IPS-NIHi7 (cell line): Measurements from ENCODE around the gene AHRR.
"Not testable (repeated sequence)": the region's sequence is repeated elsewhere in the genome, so short reads cannot be mapped to it uniquely, and the experiment has no call there.

Experiments used
- DNase-seq: peaks from one replicate; pipeline ENCODE4 v3.0.0; 2012; ENCODE audit warnings: mixed read lengths; ENCODE audit errors: extremely low spot score

AHRR gene

GRCh38 chr5:321230-321725 is at the start of gene AHRR:
Gene AHRR (plus strand): TSS chr5:321714. CDS start chr5:343903, 22,189 bp downstream.
- DNase-seq: peak; percentile 92

DNA sequence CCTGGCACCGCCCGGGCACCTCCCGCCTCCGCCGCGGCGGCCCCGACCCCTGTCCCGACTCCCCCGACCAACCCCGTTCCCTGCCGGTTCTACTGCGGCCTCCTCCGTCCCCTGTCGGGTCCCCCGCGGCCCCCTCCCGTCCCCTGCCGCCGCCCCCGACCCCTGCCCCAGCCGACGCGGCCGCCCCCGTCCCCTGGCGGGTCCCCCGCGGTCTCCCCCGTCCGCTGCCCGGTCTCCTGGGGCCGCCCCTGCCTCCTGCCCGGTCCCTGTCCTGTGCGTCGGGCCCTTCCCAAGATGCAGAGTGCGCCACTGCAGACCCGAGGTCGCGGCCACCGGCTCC is 49.7 kb upstream of the AHRR start:
- DNase-seq: not testable (repeated sequence)

DNA sequence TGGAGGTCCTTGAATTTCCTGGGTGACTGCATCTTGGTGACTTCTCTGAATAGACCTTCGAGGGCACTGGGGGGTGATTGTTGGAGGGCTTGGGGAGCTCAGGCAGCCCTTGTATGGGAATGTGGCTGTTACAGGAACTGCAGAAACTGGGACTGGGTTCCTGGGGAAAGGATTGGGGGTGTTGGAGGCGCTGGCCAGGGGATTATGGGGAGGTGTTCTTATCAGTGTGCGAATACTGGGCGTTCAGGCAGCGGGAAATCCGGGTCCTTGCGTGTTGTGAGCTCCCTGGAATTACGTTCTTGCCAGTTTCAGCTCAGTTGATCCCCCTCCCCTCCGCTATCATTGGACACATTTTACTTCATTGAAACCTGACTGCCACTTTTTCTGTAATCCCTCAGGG is 48.4 kb upstream of the AHRR start:
- DNase-seq: not testable (repeated sequence)

DNA sequence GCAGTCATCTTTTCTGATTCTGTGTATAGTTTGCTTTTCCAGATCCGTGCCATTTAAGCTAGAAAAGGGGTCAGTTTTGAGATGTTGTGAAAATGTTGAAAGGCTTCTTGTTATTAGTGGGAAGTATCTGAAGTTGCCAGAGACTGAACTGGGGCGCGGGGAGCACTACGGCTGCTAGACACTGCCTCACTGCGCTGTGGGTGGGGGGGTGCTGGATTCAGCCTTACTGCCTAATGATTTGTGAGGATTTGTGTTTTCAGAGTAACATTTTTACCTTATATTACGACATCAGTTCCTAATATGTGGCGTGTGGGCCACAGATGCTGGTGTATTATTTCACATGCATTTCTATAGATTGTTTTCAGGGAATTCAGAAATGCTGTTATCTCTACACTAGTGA is 48.0 kb upstream of the AHRR start:
- not testable (repeated sequence) for DNase-seq

- not testable (repeated sequence) for DNase-seq
These were observed 47.2 kb upstream of the AHRR start for GRCh38 chr5:274346-274745.

- no peak for DNase-seq
These were observed 42.9 kb upstream of the AHRR start for GRCh38 chr5:278646-279045.

- DNase-seq: not testable (repeated sequence)
These were observed 42.4 kb upstream of the AHRR start for GRCh38 chr5:279051-279665.

- no peak for DNase-seq
These were observed 35.4 kb upstream of the AHRR start for GRCh38 chr5:285991-286557.

DNA sequence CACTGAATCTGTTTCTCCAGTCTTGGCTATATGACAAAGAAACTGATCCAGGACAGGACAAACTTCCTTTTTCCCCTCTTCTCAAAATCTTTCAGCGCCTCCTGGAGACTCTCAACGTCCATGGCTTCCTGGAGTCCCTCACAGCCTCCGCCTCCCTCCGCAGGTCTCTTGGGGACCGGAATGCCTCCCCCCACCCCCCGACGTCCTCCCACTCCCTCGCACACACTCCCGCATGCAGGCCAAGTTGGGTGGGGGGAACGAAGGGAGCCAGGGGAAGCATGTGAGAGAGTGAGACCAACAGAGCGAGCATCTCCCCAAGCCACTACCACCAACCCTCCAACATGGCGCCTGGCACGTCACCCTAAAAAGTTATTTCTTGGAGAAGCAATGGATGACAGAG is 31.3 kb upstream of the AHRR start:
- DNase-seq: not testable (repeated sequence)

DNA sequence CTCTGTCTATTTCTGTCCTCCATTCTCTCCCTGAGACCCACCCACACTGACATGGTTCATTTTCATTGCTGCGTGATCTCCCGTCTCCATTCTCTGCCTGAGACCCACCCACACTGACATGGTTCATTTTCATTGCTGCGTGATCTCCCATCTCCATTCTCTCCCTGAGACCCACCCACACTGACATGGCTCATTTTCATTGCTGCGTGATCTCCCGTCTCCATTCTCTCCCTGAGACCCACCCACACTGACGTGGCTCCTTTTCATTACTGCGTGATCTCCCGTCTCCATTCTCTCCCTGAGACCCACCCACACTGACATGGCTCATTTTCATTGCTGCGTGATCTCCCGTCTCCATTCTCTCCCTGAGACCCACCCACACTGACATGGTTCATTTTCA is 30.2 kb upstream of the AHRR start:
- not testable (repeated sequence) for DNase-seq

DNA sequence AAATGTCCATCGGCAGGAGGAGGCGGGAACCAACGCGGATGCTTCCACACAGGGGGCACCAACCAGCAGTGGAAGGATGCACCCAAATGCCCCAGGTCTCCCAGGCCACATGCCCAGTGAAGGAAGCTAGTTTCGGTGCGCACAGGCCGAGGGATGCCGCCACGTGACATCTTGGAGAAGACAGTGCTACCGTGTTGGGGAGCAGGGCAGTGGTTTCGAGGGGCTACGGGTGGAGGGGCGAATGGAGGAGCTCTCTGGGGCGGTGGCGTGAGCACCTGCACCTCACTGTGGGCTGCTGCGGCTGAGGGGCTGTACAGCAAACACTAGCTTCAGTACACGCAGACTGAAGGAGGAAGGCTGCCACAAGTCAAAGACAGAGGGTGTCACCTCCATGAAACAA is 26.7 kb upstream of the AHRR start:
- DNase-seq: not testable (repeated sequence)

DNA sequence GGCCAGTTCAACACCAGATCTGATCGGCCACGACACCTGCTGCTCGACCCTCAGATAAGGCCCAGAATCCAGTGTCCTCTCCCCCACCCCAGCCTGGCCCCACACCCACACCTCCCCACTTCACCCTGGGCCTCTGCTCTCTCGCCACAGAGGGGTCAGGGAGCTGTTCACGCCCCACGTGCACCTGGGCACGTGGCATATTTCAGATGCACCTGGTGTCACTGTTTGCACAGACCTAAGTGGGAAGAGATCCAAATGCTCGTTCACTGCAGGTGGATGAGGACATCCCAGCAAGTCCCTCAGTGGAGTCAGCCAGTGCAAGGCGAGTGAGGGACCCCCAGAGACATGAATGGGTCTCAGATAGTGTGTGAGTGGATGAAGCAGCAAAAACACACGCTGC is 25.3 kb upstream of the AHRR start:
- not testable (repeated sequence) for DNase-seq

- DNase-seq: not testable (repeated sequence)
These were observed 24.6 kb upstream of the AHRR start for GRCh38 chr5:296954-297353.

DNA sequence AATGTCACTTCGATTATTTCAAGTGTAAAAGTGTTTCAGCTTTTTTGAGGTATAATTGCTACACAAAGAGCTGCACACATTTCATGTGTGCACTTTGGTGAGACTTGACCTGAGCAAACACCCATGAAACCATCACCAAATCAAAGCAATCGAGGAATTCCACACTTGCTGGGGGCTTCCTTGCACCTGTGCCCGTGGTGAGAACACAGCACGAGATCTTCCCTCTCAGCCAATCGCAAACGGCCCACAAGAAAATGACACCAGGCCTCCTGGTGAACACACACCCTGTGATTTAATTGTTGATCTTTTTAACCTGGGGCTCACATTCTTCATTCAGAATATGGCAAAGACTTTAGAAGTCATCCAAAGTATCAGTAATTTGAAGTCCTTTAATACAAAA is 24.1 kb upstream of the AHRR start:
- not testable (repeated sequence) for DNase-seq

- DNase-seq: not testable (repeated sequence)
These were observed 23.4 kb upstream of the AHRR start for GRCh38 chr5:297991-298736.

DNA sequence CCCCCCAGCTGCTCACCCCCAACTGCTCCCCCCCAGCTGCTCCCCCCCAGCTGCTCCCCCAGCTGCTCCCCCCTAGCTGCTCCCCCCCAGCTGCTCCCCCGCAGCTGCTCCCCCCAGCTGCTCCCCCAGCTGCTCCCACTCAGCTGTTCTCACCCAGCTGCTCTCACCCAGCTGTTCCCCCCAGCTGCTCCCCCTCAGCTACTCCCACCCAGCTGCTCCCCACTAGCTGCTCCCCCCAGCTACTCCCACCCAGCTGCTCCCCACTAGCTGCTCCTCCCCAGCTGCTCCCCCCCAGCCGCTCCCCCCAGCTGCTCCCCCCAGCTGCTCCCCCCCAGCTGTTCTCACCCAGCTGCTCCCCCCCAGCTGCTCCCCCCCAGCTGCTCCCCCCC is 22.8 kb upstream of the AHRR start:
- DNase-seq: no peak

DNA sequence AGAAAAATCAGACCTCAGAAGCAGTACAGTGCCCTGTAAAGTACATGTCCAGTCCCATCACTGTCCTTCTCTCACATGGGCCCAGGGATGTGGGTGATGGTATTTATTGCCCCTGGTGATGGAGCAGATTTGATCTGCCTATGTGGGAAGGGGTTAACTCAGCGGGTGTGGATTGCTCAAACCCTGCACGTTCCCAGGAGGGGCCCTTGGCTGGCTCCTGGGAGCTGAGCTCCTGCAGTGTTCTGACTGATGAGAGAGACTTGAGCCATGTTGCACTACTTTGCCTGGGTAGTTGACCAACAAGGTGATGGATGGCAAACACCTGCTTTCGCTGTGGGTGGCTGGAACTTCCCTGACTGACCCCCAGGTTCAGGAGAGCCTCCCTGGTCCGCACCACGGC is 21.6 kb upstream of the AHRR start:
- not testable (repeated sequence) for DNase-seq

DNA sequence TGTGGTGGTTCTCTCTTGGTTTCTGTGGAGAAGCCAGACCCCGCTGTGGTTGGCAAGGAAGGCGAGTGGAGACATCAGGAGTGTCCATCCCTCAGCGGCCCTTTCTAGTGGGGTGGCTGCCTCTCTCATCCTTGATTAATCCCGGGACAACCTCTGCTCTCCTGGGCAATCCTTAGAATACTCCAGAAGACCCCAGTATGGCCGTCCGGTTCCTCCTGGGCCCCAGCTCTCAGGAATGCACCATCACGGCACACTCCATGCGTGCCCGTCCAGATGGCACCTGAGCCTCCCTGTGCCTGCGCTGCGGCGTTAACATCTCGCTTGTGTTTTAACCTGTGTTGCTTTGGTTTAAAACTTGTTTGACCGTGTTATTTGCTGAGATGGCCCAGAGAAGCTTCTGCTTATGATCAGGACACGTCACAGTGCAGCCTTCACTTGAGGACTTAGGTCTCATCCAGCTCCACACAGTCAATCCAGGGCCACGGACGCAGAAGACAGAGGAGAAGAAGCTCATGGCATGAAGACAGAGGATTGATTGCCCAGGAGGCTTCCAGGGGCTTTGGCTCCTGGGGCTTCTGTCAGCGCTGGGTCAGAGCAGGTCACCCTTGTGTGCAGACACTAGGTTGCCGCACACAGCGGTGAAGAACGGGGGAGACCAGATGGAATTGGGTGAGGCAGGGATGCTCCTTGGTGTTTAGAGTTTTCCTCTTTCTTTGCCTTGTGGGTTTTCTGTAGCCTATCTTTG is 20.7 kb upstream of the AHRR start:
- not testable (repeated sequence) for DNase-seq

DNA sequence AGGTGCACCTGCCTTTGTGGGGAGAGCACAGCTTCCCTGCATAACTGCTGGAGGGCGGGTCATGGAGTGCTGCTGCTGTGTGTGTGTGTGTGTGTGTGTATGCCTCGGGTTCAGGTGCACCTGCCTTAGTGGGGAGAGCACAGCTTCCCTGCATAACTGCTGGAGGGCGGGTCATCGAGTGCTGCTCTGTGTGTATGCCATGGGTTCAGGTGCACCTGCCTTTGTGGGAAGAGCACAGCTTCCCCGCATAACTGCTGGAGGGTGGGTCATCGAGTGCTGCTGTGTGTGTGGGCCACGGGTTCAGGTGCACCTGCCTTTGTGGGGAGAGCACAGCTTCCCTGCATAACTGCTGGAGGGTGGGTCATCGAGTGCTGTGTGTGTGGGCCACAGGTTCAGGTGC is 19.1 kb upstream of the AHRR start:
- not testable (repeated sequence) for DNase-seq

DNA sequence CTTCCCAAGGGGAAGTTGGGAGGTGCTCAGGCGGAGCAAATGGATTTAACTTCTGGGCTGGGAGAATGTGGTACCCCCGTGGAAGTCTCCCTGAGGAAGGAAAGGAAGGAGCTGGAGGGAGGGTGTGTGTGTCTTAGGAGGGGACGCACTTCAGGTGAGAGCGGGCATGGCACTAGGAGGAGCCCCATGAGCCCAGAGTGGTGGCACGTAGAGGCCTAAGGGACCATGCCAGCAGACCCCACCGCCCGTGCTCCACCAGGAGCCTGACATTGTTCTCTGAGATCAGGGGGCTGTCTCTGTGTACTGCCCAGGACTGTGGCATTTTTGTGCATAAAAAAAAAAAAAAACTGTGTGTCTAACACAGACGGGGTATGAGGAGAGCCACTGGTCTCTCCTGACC is 18.5 kb upstream of the AHRR start:
- no peak for DNase-seq

- DNase-seq: not testable (repeated sequence)
These were observed 17.8 kb upstream of the AHRR start for GRCh38 chr5:303741-304140.

DNA sequence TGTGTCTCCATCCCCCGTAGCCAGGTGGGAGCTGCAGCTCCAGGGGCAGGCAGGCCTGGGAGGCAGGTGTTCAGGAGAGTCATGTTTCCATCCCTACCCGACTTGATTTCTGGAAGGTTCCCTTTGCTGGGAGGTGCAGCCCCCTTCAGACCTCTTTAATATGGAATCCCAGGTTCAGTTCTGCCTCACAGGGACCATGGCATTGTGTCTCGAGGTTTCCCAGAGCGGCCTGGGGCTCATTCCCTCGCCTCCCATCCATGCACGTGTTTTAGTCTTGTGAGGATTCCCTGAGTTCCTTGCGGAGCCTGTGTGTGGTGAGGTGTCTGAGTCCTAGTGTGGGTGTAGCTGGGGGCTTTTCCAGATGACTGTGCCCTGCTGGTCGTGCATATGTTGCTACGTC is 16.5 kb upstream of the AHRR start:
- no peak for DNase-seq
